Right lobe of liver (tissue), 6 donors: Measurements from ENCODE around the gene COPS9. TPM values are rescaled to one million over a fixed set of nuclear protein-coding genes. Genes with fewer than 3 reads are reported as not detected.
A peak's percentile ranks its signal among the peaks of the same experiment; 100 is the strongest.

Source experiments
- ATAC-seq, 4 donors: fragments of 200-7000 bp; cut with Tn5 transposase; one replicate each; pipeline ENCODE4 v1.9.1; 2020; ENCODE audit warnings: mild to moderate bottlenecking in 4 of 4, moderate library complexity in 4 of 4
- DNase-seq, 3 donors: peaks; one replicate each; pipeline ENCODE4 v3.0.0-alpha.2; 2020
- H3K27ac ChIP-seq, 3 donors: fragments of 200-600 bp; one replicate each; pipeline ENCODE4 v1.8.0; 2022
- H3K27me3 ChIP-seq, 2 donors: fragments of 200-600 bp; one replicate each; pipeline ENCODE4 v1.8.0; 2022
- H3K36me3 ChIP-seq, 4 donors: fragments of 200-600 bp; sonication (generic) in 1 of 4; one replicate each; pipeline versions ENCODE4 v1.5.1 to v1.8.0; 2017 to 2022; ENCODE audit warnings: control low read depth in 1 of 4
- H3K4me1 ChIP-seq, 4 donors: fragments of 200-600 bp; sonication (generic) in 1 of 4; one replicate each; pipeline versions ENCODE4 v1.5.1 to v1.8.0; 2017 to 2022; ENCODE audit warnings: control low read depth in 1 of 4
- H3K4me3 ChIP-seq, 3 donors: fragments of 200-600 bp; one replicate each; pipeline ENCODE4 v1.8.0; 2022
- H3K9me3 ChIP-seq, 4 donors: fragments of 200-600 bp; sonication (generic) in 1 of 4; one replicate each; pipeline versions ENCODE4 v1.5.1 to v1.8.0; 2017 to 2022; ENCODE audit warnings: control low read depth in 1 of 4
- CTCF ChIP-seq, 4 donors: fragments of 200-600 bp in 3 of 4; fragments of 450-650 bp in 1 of 4; IDR thresholded peaks; one replicate each; pipeline versions ENCODE4 v1.5.1 to v1.8.0; 2016 to 2022; ENCODE audit warnings: antibody characterized with exemption in 4 of 4, mild to moderate bottlenecking in 2 of 4
- POLR2A ChIP-seq: fragments of 450-650 bp; IDR thresholded peaks from one replicate; pipeline ENCODE4 v1.6.1; 2017; ENCODE audit warnings: antibody characterized with exemption, mild to moderate bottlenecking
- WGBS: methylation state at CpG from one replicate; pipeline ENCODE4 v1.1.6; 2018; ENCODE audit warnings: low coverage, low lambda C conversion rate; ENCODE audit not compliant: insufficient coverage; ENCODE audit errors: missing lambda C conversion rate; 5-methylcytosine and 5-hydroxymethylcytosine counted together
- intact Hi-C, 2 donors: fragments of 100-400 bp; cut with DNase I; formaldehyde crosslinking; loops; one replicate each; pipeline versions ENCODE4 v1.11.2 to v1.14.1; 2022
- total RNA-seq, 6 experiments: library from RNA; depleted of rRNA in 2 of 6; stranded (reverse); fragments of >200 nt in 2 of 6; fragmentation: NEBNext Ultra II Directional in 3 of 6; extraction: Animal tissue kit (Norgen Biotek cat#: 25700) in 3 of 6; gene quantifications; one replicate each; pipeline versions ENCODE4 v1.1.0 to v1.2.4, GENCODE V29; 2016 to 2023
- donor health status: DM: no; HTN: yes; CAD: no.
- donor health status: DM: no; HTN: no; CAD: no.
- donor health status: DM: no; HTN: no; CAD: no.
- donor health status: DM: no; HTN: yes; CAD: no.
- donor health status: DM: no; HTN: yes; CAD: no.

Gene COPS9
- total RNA-seq, 6 experiments from 2014 or later, result 33.1 to 66.1 (median 45.8) TPM

DNA sequence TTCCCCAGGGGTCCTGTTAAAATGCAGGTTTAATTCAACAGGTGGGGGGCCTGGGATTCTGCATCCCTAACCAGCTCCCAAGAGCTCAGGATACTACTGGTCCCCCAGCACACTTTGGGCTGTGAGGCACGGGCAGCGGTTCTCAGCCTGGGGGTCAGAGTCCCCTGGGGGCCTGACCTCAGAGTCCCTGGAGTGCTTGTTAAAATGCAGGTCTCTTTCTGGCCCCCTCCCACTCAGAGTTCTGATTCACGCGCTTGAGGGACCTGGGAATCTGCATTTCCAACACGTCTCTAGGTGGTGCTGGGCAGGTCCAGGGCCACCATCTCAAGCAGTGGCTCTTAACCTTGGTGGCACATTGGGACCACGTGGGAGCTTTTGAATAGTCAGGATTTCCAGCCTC lies 7.2 kb upstream of the COPS9 start:
- Histone ChIP-seq H3K36me3 (no peaks in the 10 kb centered on the region), H3K9me3 (no peaks in the 10 kb centered on the region), H3K4me1 (no peaks in the 10 kb centered on the region), H3K27ac (no peak overlapping the region), H3K4me3 (no peak overlapping the region), H3K27me3 (no peaks in the 10 kb centered on the region)
- intact Hi-C loops, result loop anchor here (2.0 to 5.0 kb wide), 2 partner anchors 84 to 86 kb away; no protein-coding TSS in a partner anchor
- ATAC-seq, result no peak
- no peak for DNase-seq
- TF ChIP-seq CTCF (IDR thresholded peaks at IDR 0.05) (no peak), POLR2A (no peak)
- WGBS, result 54% methylated on average over 3 of the region's 6 CpGs

DNA sequence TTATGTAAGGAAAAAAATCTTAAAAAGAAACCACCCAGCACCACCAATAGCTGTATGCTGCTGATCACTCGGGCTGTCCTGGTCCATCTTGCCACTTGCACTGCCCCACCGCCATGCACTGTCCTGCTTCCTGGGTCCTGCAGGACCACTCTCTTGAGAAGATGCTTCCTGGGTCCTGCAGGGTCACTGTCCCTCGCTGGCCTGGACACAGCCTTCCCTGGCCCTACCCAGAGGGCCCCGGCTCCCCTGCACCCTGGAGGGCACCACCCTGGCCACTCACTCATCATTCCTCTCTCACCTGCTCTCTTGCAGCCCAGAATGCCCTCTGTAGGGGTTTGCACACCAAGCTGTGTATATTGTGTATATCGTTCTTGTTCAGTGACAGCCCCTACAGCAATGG lies 6.8 kb upstream of the COPS9 start:
- no peak for TF ChIP-seq CTCF (IDR thresholded peaks at IDR 0.05)
- no peak for TF ChIP-seq POLR2A
- intact Hi-C loops, result loop anchor here (2.0 to 5.0 kb wide), 2 partner anchors 84 to 86 kb away; no protein-coding TSS in a partner anchor
- peak in 1 of 3 donors; percentile 36 for DNase-seq

DNA sequence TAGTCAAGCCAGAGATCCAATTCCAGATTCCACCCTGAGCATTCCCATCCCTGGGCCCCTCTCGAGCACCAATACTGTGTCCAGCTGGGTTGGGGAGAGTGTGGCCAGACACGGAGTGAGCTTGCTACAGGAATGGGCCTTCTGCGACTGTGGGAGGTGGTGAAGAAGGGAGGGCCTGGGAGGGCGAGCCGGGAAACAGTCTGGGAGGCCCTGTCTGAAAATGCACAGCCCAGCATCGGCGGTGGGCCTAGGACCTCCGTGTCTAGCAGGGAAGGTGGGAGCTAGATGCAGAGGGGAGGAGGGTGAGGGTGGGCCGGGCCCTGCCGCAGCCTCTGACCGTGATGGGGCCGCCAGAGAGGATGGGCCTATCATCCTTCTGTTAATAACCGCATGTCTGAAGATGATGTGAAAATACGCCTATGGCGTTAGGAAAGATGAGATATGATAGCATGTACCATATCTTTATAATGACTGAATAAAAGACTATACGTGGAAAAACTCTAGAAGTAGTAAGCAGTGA lies 6.2 kb upstream of the COPS9 start:
- no peaks in the 10 kb centered on the region for H3K27me3 ChIP-seq
- H3K4me1 ChIP-seq, result no peaks in the 10 kb centered on the region
- no peak for ATAC-seq
- no peak for TF ChIP-seq POLR2A
- TF ChIP-seq CTCF (IDR thresholded peaks at IDR 0.05), result no peak
- H3K9me3 ChIP-seq, result no peaks in the 10 kb centered on the region
- no peaks in the 10 kb centered on the region for H3K36me3 ChIP-seq
- intact Hi-C loops, result loop anchor here (2.0 to 5.0 kb wide), 2 partner anchors 84 to 85 kb away; no protein-coding TSS in a partner anchor
- 76% methylated on average over 14 of the region's 16 CpGs for WGBS
- peak in 1 of 3 donors; percentile 32 for DNase-seq
- H3K4me3 ChIP-seq, result no peak overlapping the region
- H3K27ac ChIP-seq, result no peak overlapping the region

More for the DNA sequence above, 6.8 kb upstream of the COPS9 start:
- Histone ChIP-seq H3K9me3 (no peaks in the 10 kb centered on the region), H3K27me3 (no peaks in the 10 kb centered on the region), H3K4me3 (no peak overlapping the region), H3K27ac (no peak overlapping the region), H3K36me3 (no peaks in the 10 kb centered on the region), H3K4me1 (no peaks in the 10 kb centered on the region)
- ATAC-seq, result no peak
- 64% methylated on average over 2 of the region's 5 CpGs for WGBS

DNA sequence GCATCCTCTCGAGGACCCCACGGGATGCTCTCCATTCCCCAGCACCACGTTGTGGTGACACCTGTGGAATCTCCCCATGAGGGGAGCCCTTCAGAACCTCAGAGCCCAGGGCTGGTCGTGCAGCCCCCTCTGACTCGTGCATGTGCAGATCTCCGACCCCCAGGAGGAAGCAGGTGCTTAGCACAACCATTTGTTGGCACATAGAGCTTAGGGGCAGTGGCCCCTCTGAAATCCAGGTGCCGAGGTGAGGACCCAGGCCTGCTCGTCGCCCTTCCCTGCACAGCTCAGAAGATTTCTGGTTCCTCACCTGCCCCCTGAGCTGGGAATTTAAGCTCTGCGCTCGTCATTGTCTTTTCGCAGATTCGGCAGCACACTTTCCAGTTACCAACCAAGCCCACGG lies 5.6 kb upstream of the COPS9 start:
- intact Hi-C loops, result loop anchor here (2.0 to 5.0 kb wide), 2 partner anchors 83 to 84 kb away; no protein-coding TSS in a partner anchor
- Histone ChIP-seq H3K9me3 (no peaks in the 10 kb centered on the region), H3K36me3 (no peaks in the 10 kb centered on the region), H3K27me3 (no peaks in the 10 kb centered on the region), H3K4me1 (no peaks in the 10 kb centered on the region), H3K27ac (no peak overlapping the region), H3K4me3 (no peak overlapping the region)
- 87% methylated on average over 5 of the region's 14 CpGs for WGBS
- ATAC-seq (no peak), DNase-seq (peak in 1 of 3 donors; percentile 21)
- TF ChIP-seq POLR2A (no peak), CTCF (IDR thresholded peaks at IDR 0.05) (no peak)
